ENCODE results near the gene ANKRD44.

Gene ANKRD44

GRCh38 chr2:196970099-196970498, 340.5 kb downstream of the ANKRD44 start:
- H4K20me1 ChIP-seq (ENCODE audit: control insufficient read depth, insufficient read depth, low read depth, low read length) = no peaks in the 10 kb centered on the region
- no peak overlapping the region for H3K4me3 ChIP-seq (ENCODE audit: low read length)
- no peak overlapping the region for H3K27ac ChIP-seq (ENCODE audit: low read depth, low read length)
- no peak overlapping the region for H3K4me2 ChIP-seq (ENCODE audit: low read length)
- H3K9me2 ChIP-seq (replicated peaks; ENCODE audit: control insufficient read depth, low read length) = no peaks in the 10 kb centered on the region
- H3K36me3 ChIP-seq (ENCODE audit: control insufficient read depth, low read length) = no peaks in the 10 kb centered on the region
- TF ChIP-seq EZH2phosphoT487 (IDR thresholded peaks at IDR 0.05; ENCODE audit: borderline replicate concordance, low read length) (no peak), CTCF (IDR thresholded peaks at IDR 0.05; ENCODE audit: low read depth, low read length, poor library complexity, severe bottlenecking) (no peak)
- H3K27me3 ChIP-seq (ENCODE audit: control insufficient read depth, low read length) = 0 out of 2 replicates have a peak, but pooled peaks cover 2% of the 10 kb centered on the region
- H3K9me3 ChIP-seq (ENCODE audit: control insufficient read depth, insufficient read depth, low read length) = no peaks in the 10 kb centered on the region
- H3K79me2 ChIP-seq (ENCODE audit: control insufficient read depth, low read length) = no peaks in the 10 kb centered on the region
- H3K4me1 ChIP-seq (ENCODE audit: control insufficient read depth, low read length) = no peaks in the 10 kb centered on the region
- H3F3A ChIP-seq (ENCODE audit: control insufficient read depth, insufficient read depth) = no peaks in the 10 kb centered on the region

DNA sequence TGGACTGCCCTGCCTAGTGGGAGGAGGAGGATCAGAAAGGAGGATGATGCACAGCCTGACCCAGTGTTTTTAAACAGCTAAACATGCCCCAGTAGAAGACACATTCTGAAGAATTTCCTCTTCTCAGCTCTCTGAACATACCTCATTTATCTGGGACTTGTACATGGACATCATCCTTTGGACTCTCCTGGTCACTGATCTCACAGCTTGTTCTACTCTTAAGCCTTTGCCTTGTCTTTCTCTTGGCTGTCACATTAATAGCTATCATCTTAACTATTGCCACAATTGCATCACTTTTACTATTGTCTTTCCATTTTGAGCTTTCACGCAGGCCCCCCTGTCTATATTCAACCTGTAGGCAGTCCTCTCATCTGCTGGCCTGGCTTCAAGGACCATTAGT, 342.1 kb downstream of the ANKRD44 start:
- TF ChIP-seq EZH2phosphoT487 (IDR thresholded peaks at IDR 0.05; ENCODE audit: borderline replicate concordance, low read length) = no peak
- TF ChIP-seq CTCF (IDR thresholded peaks at IDR 0.05; ENCODE audit: low read depth, low read length, poor library complexity, severe bottlenecking) = no peak
- Histone ChIP-seq H3K9me2 (replicated peaks; ENCODE audit: control insufficient read depth, low read length) (no peaks in the 10 kb centered on the region), H3K4me3 (ENCODE audit: low read length) (no peak overlapping the region), H3K27me3 (ENCODE audit: control insufficient read depth, low read length) (peaks cover 3% of the 10 kb centered on the region; the same call in 1 of the 2 replicates), H3K9me3 (ENCODE audit: control insufficient read depth, insufficient read depth, low read length) (no peaks in the 10 kb centered on the region), H3K79me2 (ENCODE audit: control insufficient read depth, low read length) (no peaks in the 10 kb centered on the region), H3K4me2 (ENCODE audit: low read length) (no peak overlapping the region), H4K20me1 (ENCODE audit: control insufficient read depth, insufficient read depth, low read depth, low read length) (no peaks in the 10 kb centered on the region), H3K36me3 (ENCODE audit: control insufficient read depth, low read length) (no peaks in the 10 kb centered on the region), H3K4me1 (ENCODE audit: control insufficient read depth, low read length) (no peaks in the 10 kb centered on the region), H3K27ac (ENCODE audit: low read depth, low read length) (no peak overlapping the region), H3F3A (ENCODE audit: control insufficient read depth, insufficient read depth) (no peaks in the 10 kb centered on the region)

DNA sequence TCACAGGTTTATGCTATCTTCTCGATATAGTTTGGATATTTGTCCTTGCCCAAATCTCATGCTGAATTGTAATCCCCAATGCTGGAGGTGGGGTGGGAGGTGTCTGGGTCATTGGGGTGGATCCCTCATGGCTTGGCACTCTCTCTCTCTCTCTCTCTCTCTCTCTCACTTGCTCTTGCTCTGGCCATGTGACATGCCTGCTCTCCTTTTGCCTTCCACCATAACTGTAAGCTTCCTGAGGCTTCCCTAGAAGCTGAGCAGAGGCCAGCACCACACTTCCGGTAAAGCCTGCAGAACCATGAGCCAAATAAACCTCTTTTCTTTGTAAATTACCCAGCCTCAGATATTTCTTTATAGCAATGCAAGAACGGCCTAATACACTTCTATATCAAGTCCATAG, 342.8 kb downstream of the ANKRD44 start:
- Histone ChIP-seq H3K4me1 (ENCODE audit: control insufficient read depth, low read length) (no peaks in the 10 kb centered on the region), H3K4me2 (ENCODE audit: low read length) (no peak overlapping the region), H3K4me3 (ENCODE audit: low read length) (no peak overlapping the region), H3K36me3 (ENCODE audit: control insufficient read depth, low read length) (no peaks in the 10 kb centered on the region), H3K27me3 (ENCODE audit: control insufficient read depth, low read length) (peaks cover 3% of the 10 kb centered on the region; the same call in 1 of the 2 replicates), H3K9me2 (replicated peaks; ENCODE audit: control insufficient read depth, low read length) (no peaks in the 10 kb centered on the region), H3F3A (ENCODE audit: control insufficient read depth, insufficient read depth) (no peaks in the 10 kb centered on the region), H3K79me2 (ENCODE audit: control insufficient read depth, low read length) (no peaks in the 10 kb centered on the region), H4K20me1 (ENCODE audit: control insufficient read depth, insufficient read depth, low read depth, low read length) (no peaks in the 10 kb centered on the region), H3K9me3 (ENCODE audit: control insufficient read depth, insufficient read depth, low read length) (no peaks in the 10 kb centered on the region), H3K27ac (ENCODE audit: low read depth, low read length) (no peak overlapping the region)
- no peak for TF ChIP-seq EZH2phosphoT487 (IDR thresholded peaks at IDR 0.05; ENCODE audit: borderline replicate concordance, low read length)
- no peak for TF ChIP-seq CTCF (IDR thresholded peaks at IDR 0.05; ENCODE audit: low read depth, low read length, poor library complexity, severe bottlenecking)

Measured in DOHH2 (cell line).